ENCODE data around the gene KANSL1L. TPM values are rescaled to one million over a fixed set of nuclear protein-coding genes. Genes with fewer than 3 reads are reported as not detected.

KANSL1L gene
- total RNA-seq, 2 experiments from 2014 or later = 4.6 to 6.3 TPM

DNA sequence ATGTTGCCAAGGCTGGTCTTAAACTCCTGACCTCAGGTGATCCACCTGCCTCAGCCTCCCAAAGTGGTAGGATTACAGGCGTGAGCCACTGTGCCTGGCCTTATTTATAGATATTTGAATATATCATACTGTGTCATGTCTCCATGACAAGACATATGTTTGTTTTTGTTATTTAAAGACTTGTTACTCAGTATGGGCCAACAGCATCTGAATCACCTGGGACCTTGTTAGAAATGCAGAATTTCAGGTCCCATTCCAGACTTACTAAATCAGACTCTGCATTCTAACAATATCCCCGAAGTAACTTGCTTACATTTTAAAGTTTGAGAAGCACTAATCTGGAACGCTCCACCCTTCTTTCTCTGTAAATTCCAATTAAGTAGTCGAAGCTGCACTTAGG is 135.5 kb downstream of the KANSL1L start:
- Mint-ChIP-seq H3K4me1 (no peaks in the 10 kb centered on the region), H3K36me3 (ENCODE audit: low read depth) (no peaks in the 10 kb centered on the region), H3K27ac (no peak overlapping the region), H3K4me3 (no peak overlapping the region), H3K27me3 (no peaks in the 10 kb centered on the region), H3K9me3 (no peaks in the 10 kb centered on the region)
- no peak for DNase-seq
- ChIA-PET CTCF (no interaction called here), POLR2A (no interaction called here)

DNA sequence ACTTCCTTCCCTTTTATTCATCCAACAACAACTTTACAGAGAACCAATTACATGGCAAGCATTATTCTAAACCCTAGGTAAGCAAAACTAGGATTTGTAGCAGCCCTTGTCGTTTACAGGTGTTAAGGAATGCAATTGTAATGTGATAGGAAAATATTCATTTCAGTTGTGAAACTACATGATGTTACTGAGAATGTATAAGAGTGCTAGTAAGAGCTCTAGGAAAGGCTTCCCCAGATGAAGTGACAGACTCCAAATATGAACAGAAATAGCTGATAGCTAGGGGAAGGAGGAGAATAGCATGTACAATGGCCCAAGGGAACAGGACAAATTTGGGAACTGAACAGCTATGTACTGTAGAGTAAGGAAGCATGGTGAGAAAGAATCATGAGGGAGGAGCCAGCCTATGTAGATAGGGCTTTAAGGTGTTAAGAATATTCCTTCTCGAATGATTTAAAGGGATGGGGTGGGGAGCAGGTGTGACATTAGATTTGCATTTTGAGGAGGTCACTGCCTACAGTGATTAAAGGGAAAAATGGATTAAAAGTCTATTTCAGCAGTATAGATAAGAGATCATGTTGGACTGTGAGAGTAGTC is 137.0 kb downstream of the KANSL1L start:
- no peaks in the 10 kb centered on the region for H3K4me1 Mint-ChIP-seq

DNA sequence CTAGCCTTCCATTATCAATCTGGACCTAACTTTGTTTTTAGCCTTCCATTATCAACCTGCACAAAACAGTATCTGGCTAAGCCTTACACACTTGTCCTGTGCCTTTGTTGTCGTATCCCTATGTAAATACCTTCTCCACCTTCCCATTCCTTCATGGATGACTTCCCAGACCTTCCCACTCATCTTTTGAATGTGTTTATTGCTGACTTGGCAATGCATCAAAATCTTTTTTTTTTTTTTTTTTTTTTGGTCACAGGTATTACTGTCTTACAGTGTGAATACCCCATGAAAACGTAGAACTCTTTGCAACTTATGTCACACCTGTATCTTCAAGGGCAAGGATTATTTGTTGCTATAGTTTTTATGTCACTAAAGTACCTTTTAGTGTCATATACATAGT is 143.0 kb downstream of the KANSL1L start:
- Mint-ChIP-seq H3K4me1 (no peaks in the 10 kb centered on the region), H3K36me3 (ENCODE audit: low read depth) (peaks cover 13% of the 10 kb centered on the region), H3K27ac (no peak overlapping the region), H3K9me3 (no peaks in the 10 kb centered on the region), H3K27me3 (no peaks in the 10 kb centered on the region), H3K4me3 (no peak overlapping the region)
- POLR2A ChIA-PET = no interaction called here
- CTCF ChIA-PET = no interaction called here
- no peak for DNase-seq

More for the DNA sequence above, 137.0 kb downstream of the KANSL1L start:
- DNase-seq = no peak
- H3K27ac Mint-ChIP-seq = no peak overlapping the region
- H3K36me3 Mint-ChIP-seq (ENCODE audit: low read depth) = no peaks in the 10 kb centered on the region
- H3K4me3 Mint-ChIP-seq = no peak overlapping the region
- POLR2A ChIA-PET = interaction anchor here (0.9 to 1.0 kb wide), 2 partner anchors 9 to 11 kb away, joined by 3 to 4 read pairs; no protein-coding TSS in a partner anchor
- CTCF ChIA-PET = no interaction called here
- no peaks in the 10 kb centered on the region for H3K9me3 Mint-ChIP-seq
- H3K27me3 Mint-ChIP-seq = no peaks in the 10 kb centered on the region

DNA sequence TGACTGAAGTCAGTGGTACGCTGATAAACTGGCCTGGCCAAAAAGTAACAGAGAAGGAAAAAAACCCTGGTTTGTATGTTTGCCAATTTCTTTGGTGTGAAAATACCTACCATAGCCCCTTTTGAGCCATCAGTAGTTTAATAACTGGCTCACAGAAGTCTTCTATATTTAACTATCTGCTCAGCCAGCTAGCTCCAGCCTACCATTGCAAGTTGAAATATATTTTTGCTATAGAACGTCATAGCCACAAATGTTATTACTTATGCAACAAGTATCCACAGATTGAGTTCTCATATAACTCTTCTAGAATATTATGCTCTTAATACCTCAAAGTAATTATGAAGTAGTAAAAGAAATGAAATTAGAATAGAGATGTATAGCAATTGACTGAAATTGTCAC is 143.6 kb downstream of the KANSL1L start:
- Mint-ChIP-seq H3K27ac (no peak overlapping the region), H3K36me3 (ENCODE audit: low read depth) (peaks cover 18% of the 10 kb centered on the region), H3K4me1 (no peaks in the 10 kb centered on the region), H3K27me3 (no peaks in the 10 kb centered on the region), H3K4me3 (no peak overlapping the region), H3K9me3 (no peaks in the 10 kb centered on the region)
- no peak for DNase-seq
- POLR2A ChIA-PET = no interaction called here
- CTCF ChIA-PET = no interaction called here

DNA sequence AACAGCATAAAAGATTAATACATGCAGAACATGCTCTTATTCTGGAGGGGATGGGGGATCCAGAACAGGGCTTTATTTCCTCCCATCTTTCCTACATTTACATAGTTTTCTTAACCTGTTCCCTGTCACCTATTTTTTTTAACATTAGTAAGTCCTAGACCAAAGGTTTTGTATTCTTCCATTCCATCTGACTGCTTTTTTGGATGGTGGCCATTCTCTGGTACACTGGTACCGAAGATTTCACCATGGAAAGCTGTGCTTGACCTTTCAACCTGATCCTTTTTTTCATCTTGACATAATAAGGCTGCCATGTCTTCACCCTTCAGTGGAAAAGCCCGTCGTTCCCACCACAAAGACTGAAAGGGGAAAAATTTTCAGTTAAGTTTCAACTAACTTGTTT is 148.4 kb downstream of the KANSL1L start:
- Mint-ChIP-seq H3K36me3 (ENCODE audit: low read depth) (peaks cover 48% of the 10 kb centered on the region), H3K27me3 (no peaks in the 10 kb centered on the region), H3K9me3 (no peaks in the 10 kb centered on the region), H3K4me3 (no peak overlapping the region), H3K4me1 (no peaks in the 10 kb centered on the region), H3K27ac (no peak overlapping the region)
- DNase-seq = no peak
- CTCF ChIA-PET = no interaction called here
- POLR2A ChIA-PET = no interaction called here

DNA sequence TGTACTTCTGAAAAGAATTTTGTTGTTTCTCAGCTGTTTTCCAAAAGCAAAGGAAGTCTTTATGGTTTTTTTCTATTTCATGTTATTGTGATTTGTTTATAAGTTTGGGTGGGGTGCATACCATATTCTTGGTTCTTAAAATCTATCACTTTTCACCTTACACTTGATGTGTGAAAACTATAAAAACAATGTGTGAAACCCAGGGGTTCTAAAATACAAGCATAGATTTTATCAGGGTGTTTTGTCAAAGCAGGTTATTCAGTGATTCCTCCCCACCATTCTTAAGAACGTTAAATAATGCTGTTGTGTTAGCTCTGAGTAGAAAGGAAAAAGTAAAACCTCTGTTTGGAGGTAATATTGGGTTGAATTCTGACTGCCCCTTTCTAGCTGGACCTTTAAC is 151.1 kb downstream of the KANSL1L start:
- Mint-ChIP-seq H3K27ac (no peak overlapping the region), H3K4me1 (no peaks in the 10 kb centered on the region), H3K9me3 (no peaks in the 10 kb centered on the region), H3K27me3 (no peaks in the 10 kb centered on the region), H3K36me3 (ENCODE audit: low read depth) (peaks cover 61% of the 10 kb centered on the region), H3K4me3 (no peak overlapping the region)
- ChIA-PET CTCF (no interaction called here), POLR2A (no interaction called here)
- DNase-seq = no peak

DNA sequence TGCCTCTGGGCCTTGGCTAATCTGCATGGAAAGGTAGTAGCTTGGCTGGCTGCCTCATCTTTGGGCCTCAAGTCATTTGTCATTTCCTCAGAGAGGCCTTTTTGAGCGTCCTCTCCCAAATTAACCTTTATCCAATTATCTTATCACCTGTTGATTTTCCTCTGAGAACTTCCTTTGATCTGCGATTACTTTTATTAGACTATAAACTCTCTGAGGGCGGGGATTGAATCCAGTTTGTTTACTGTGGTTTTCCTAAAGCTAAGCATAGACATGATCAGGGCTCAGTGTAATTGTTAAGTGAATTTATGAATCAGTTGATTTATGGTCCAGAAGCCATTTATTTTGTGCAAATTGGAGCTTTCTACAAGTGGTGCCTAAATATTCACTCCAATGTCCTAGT is 161.3 kb downstream of the KANSL1L start:
- H3K27ac Mint-ChIP-seq = no peak overlapping the region
- ChIA-PET POLR2A (interaction anchor here (1.3 kb wide), 1 partner anchor 12 kb away, joined by 3 read pairs; no protein-coding TSS in a partner anchor), CTCF (no interaction called here)
- H3K36me3 Mint-ChIP-seq (ENCODE audit: low read depth) = peaks cover 50% of the 10 kb centered on the region
- DNase-seq = no peak
- H3K4me1 Mint-ChIP-seq = peaks cover 45% of the 10 kb centered on the region
- no peaks in the 10 kb centered on the region for H3K9me3 Mint-ChIP-seq
- no peaks in the 10 kb centered on the region for H3K27me3 Mint-ChIP-seq
- H3K4me3 Mint-ChIP-seq = no peak overlapping the region

DNA sequence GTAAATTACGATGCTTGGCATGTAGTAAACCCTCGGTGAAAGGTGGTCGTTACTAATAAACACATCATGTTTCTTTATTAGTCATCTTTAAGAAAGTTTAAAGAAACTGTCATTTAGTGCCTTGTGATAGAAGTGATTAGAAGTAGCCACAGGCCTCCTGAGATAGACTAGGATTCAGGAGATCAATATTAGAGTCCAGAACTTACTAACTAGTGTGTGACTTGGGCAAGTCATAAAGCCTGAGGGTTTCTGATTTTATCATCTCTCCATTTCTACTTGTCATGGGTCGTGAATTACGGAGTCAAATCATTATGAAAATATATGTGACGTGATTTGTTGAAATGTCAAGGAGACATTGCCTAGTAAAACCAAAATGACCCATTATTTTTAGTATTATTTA is 162.1 kb downstream of the KANSL1L start:
- Mint-ChIP-seq H3K27ac (no peak overlapping the region), H3K4me3 (no peak overlapping the region), H3K36me3 (ENCODE audit: low read depth) (peaks cover 50% of the 10 kb centered on the region), H3K9me3 (no peaks in the 10 kb centered on the region), H3K27me3 (no peaks in the 10 kb centered on the region), H3K4me1 (peaks cover 53% of the 10 kb centered on the region)
- CTCF ChIA-PET = no interaction called here
- POLR2A ChIA-PET = no interaction called here
- no peak for DNase-seq

DNA sequence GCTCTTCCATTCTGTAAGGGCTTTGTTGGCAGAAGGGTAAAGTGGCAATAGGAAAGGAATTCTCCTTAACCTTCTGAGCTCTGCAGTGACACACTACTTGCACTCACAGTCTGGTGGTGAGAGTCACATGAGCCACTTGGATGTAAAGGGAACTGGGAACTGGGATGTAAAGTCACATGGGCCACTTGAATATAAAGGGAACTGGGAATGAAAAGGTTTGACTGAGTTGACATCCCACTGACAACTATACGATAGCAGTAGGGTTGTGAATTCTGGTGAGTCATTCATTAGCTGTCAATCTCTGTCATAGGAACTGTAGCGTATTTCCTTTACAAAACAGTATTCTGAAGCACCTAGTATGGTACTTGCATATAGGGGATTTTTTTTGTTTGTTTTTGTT is 163.3 kb downstream of the KANSL1L start:
- H3K27ac Mint-ChIP-seq = no peak overlapping the region
- ChIA-PET CTCF (no interaction called here), POLR2A (no interaction called here)
- no peak overlapping the region for H3K4me3 Mint-ChIP-seq
- peaks cover 49% of the 10 kb centered on the region for H3K36me3 Mint-ChIP-seq (ENCODE audit: low read depth)
- no peaks in the 10 kb centered on the region for H3K9me3 Mint-ChIP-seq
- H3K4me1 Mint-ChIP-seq = peaks cover 63% of the 10 kb centered on the region
- DNase-seq = no peak
- H3K27me3 Mint-ChIP-seq = no peaks in the 10 kb centered on the region

DNA sequence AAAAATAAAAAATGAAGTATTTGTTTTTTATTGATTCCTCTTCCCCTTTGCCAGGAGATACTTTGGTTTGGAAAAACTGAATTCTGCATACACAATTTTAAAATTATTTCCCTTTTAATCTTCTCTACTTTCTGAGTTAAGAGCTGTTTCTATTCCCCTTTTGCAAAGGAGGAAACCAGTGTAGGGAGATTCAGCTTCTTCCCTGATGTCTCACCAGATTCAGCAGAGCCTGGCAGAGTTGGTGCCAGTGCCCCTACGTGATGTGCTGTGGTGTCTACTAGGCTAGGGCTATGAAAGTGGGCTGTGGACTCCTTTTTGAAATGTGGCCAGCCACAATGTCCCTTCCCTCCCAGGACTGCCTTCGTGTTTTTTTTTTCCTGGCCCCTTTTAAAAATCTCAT is 166.3 kb downstream of the KANSL1L start:
- DNase-seq = no peak
- POLR2A ChIA-PET = interaction anchor here (1.2 kb wide), 1 partner anchor 166 kb away, joined by 3 read pairs; the partner anchor contains the start of gene KANSL1L

DNA sequence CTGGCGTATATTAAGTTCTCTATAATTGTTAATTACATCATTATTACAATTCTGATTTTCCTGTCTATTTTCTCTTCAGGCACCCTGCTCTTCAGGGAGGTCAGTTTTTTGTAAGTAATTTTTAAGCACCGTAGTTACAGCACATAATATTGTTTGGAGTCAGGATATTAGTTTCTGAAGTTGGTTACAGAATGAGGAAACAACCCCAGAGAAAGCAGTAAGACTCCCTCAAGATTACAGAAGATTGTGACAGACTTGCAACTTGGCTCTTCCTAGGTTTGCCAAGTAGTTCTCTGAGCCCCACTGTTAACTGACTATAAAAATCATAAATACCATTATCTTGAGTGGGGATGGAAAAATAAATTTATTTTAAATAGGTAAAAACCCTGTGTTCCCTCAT is 167.8 kb downstream of the KANSL1L start:
- DNase-seq = no peak
- no peaks in the 10 kb centered on the region for H3K27me3 Mint-ChIP-seq
- peaks cover 57% of the 10 kb centered on the region for H3K4me1 Mint-ChIP-seq
- ChIA-PET POLR2A (interaction anchor here (0.7 to 1.5 kb wide), 4 partner anchors 10 to 168 kb away, joined by 3 to 4 read pairs (median 3); partner anchors contain the start of gene KANSL1L), CTCF (no interaction called here)
- peak overlapping the region; percentile 82 for H3K4me3 Mint-ChIP-seq
- H3K9me3 Mint-ChIP-seq = no peaks in the 10 kb centered on the region
- H3K36me3 Mint-ChIP-seq (ENCODE audit: low read depth) = peaks cover 27% of the 10 kb centered on the region
- H3K27ac Mint-ChIP-seq = peak overlapping the region; percentile 94

More for the DNA sequence above, 166.3 kb downstream of the KANSL1L start:
- CTCF ChIA-PET = no interaction called here
- no peaks in the 10 kb centered on the region for H3K27me3 Mint-ChIP-seq
- no peak overlapping the region for H3K4me3 Mint-ChIP-seq
- peaks cover 61% of the 10 kb centered on the region for H3K4me1 Mint-ChIP-seq
- H3K36me3 Mint-ChIP-seq (ENCODE audit: low read depth) = peaks cover 35% of the 10 kb centered on the region
- no peak overlapping the region for H3K27ac Mint-ChIP-seq
- H3K9me3 Mint-ChIP-seq = no peaks in the 10 kb centered on the region

DNA sequence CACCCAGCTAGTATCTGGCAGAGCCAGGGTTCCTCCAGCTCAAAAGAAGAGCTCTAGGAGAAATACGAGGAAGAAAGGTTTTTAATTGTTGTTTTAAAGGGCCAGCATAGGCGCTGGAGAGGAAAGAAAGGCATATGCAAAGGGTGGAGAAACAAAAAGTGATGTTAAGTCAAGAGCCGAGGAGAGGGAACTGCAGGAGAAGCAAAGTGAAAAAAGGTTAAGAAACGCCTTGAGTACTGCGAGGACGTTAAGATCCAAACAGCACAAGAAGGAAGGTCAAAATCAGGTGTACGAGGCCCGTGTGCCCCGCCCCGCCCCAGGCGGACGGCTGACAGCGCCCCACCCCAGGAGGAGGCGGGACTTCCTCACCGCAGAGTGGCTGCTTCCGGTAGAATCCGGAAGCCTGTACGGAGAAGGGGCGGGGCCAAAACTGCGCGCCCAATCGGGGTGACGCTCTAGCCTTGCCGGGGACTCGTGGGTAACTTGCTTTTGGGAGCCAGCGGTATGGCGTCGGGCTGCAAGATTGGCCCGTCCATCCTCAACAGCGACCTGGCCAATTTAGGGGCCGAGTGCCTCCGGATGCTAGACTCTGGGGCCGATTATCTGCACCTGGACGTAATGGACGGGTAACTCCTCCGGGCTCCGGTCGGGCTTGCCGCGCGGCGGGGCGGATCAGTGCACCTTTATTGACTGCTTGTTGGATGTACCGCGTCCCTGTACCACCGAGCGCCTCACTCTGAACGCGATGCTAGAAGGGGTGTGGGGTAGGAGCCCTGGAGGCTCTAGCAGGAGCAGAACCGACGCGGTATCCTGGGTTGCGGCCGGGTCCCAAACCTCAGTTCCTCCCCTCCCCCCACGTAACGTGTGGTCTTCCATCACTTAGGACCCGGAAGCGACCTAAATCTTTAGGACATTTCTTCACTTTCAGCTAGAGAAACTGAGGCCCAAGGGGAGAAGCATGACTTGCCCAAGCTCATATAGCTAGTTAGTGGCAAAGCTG is 168.8 kb downstream of the KANSL1L start, which contains the start of gene RPE:
Gene RPE, plus strand, starts transcription at position 481 of the 1,000 bp plus-strand sequence. Its CDS starts 24 bp downstream, at position 505.
- Mint-ChIP-seq H3K4me1 (peaks cover 52% of the 10 kb centered on the region), H3K9me3 (no peaks in the 10 kb centered on the region), H3K4me3 (peak within 1 kb of the TSS; percentile 82), H3K27me3 (no peaks in the 10 kb centered on the region), H3K27ac (peak within 1 kb of the TSS; percentile 94), H3K36me3 (ENCODE audit: low read depth) (peaks cover 18% of the 10 kb centered on the region)
- peak; percentile 98 for DNase-seq
- ChIA-PET POLR2A (interaction anchor here (0.7 to 1.5 kb wide), 5 partner anchors 10 to 169 kb away, joined by 3 to 4 read pairs (median 3); partner anchors contain the start of gene KANSL1L), CTCF (no interaction called here)

DNA sequence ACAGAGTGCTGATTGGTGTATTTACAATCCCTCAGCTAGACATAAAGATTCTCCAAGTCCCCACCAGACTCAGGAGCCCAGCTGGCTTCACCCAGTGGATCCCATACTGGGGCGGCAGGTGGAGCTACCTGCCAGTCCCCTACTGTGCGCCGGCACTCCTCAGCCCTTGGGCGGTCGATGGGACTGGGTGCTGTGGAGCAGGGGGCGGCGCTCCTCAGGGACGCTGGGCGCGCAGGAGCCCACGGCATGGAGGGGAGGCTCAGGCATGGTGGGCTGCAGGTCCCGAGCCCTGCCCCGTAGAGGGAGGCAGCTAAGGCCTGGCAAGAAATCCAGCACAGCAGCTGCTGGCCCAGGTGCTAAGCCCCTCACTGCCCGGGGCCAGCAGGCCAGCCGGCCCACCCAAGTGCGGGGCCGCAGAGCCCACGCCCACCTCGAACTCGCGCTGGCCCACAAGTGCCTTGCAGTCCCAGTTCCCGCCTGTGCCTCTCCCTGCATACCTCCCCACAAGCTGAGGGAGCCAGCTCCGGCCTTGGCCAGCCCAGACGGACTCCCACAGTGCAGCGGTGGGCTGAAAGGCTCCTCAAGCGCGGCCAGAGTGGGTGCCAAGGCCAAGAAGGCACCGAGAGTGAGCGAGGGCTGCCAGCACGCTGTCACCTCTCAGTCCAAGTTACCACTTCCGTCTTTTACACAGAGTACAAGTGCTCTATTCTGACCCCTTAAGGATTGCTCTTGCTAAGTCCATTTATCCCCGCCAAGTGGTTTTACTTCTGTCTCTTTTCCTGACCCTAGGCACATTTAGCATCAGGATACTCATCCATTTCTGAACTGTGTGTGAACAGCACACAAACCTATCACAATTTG is 170.5 kb downstream of the KANSL1L start:
- Mint-ChIP-seq H3K36me3 (ENCODE audit: low read depth) (peaks cover 11% of the 10 kb centered on the region), H3K27ac (no peak overlapping the region), H3K27me3 (no peaks in the 10 kb centered on the region), H3K4me3 (no peak overlapping the region), H3K4me1 (peaks cover 38% of the 10 kb centered on the region), H3K9me3 (no peaks in the 10 kb centered on the region)
- POLR2A ChIA-PET = no interaction called here
- DNase-seq = no peak
- CTCF ChIA-PET = no interaction called here
